DND-41 (cell line): Measurements from ENCODE around the gene TMEM266.

Experiments
- ATAC-seq: fragments of 200-7000 bp; cut with Tn5 transposase; 3 replicates; pipeline ENCODE4 v1.9.1; 2021; ENCODE audit warnings: low read depth; ENCODE audit not compliant: insufficient read depth
- DNase-seq: peaks from one replicate; pipeline ENCODE4 v3.0.0-alpha.2; 2020
- H2AFZ ChIP-seq: 2 replicates; pipeline ENCODE4 v1.6.0; 2012; ENCODE audit warnings: low read depth, low read length
- H3K27ac ChIP-seq: 2 replicates; pipeline ENCODE4 v1.5.1; 2012; ENCODE audit warnings: low read length, inconsistent platforms
- H3K27me3 ChIP-seq: fragments of 200-600 bp; sonication (generic); 2 replicates; pipeline ENCODE4 v1.6.0; 2012; ENCODE audit warnings: low read length, mild to moderate bottlenecking, inconsistent platforms; ENCODE audit not compliant: insufficient read depth, poor library complexity
- H3K36me3 ChIP-seq: 2 replicates; pipeline ENCODE4 v1.5.1; 2012; ENCODE audit warnings: low read length, inconsistent platforms; ENCODE audit not compliant: insufficient read depth
- H3K4me1 ChIP-seq: 2 replicates; pipeline ENCODE4 v1.5.1; 2012; ENCODE audit warnings: mild to moderate bottlenecking, low read length; ENCODE audit not compliant: insufficient read depth
- H3K4me2 ChIP-seq: 2 replicates; pipeline ENCODE4 v1.6.0; 2012; ENCODE audit warnings: mild to moderate bottlenecking, moderate library complexity, low read length, inconsistent platforms; ENCODE audit not compliant: insufficient read depth
- H3K4me3 ChIP-seq, 2 experiments: fragments of 200-600 bp in 1 of 2; shearing (Covaris generic) in 1 of 2; 2 replicates each; pipeline ENCODE4 v1.5.1; 2012 to 2016; ENCODE audit warnings: inconsistent platforms in 2 of 2, low read length in 2 of 2, mild to moderate bottlenecking in 2 of 2, low read depth in 1 of 2, moderate library complexity in 1 of 2
- H3K79me2 ChIP-seq: 2 replicates; pipeline ENCODE4 v1.6.0; 2012; ENCODE audit warnings: low read length, inconsistent platforms; ENCODE audit not compliant: insufficient read depth
- H3K9ac ChIP-seq: 2 replicates; pipeline ENCODE4 v1.6.0; 2012; ENCODE audit warnings: low read depth, mild to moderate bottlenecking, inconsistent platforms, low read length, moderate library complexity
- H3K9me3 ChIP-seq: 2 replicates; pipeline ENCODE4 v1.5.1; 2012; ENCODE audit warnings: low read length, moderate library complexity, mild to moderate bottlenecking, inconsistent platforms; ENCODE audit not compliant: insufficient read depth, severe bottlenecking
- H4K20me1 ChIP-seq: 2 replicates; pipeline ENCODE4 v1.6.0; 2012; ENCODE audit warnings: low read length; ENCODE audit not compliant: insufficient read depth
- CTCF ChIP-seq: IDR thresholded peaks from 2 replicates; pipeline ENCODE4 v1.5.1; 2012; ENCODE audit warnings: borderline replicate concordance, low read length, moderate library complexity, mild to moderate bottlenecking; ENCODE audit not compliant: poor library complexity, severe bottlenecking; ENCODE audit errors: extremely low read depth
- EZH2 ChIP-seq: IDR thresholded peaks from 3 replicates; pipeline ENCODE4 v1.6.1; 2012; ENCODE audit warnings: borderline replicate concordance, low read depth, mild to moderate bottlenecking, moderate library complexity, low read length, inconsistent platforms; ENCODE audit not compliant: severe bottlenecking

TMEM266 gene

GRCh38 chr15:76127880-76128279 is 68.1 kb downstream of the TMEM266 start:
- H2AFZ ChIP-seq: no peak overlapping the region
- H3K79me2 ChIP-seq: no peaks in the 10 kb centered on the region
- H3K9ac ChIP-seq: no peak overlapping the region
- ATAC-seq (no peak), DNase-seq (no peak)
- no peaks in the 10 kb centered on the region for H3K27me3 ChIP-seq
- H3K9me3 ChIP-seq: no peaks in the 10 kb centered on the region
- no peak overlapping the region for H3K27ac ChIP-seq
- no peaks in the 10 kb centered on the region for H4K20me1 ChIP-seq
- no peaks in the 10 kb centered on the region for H3K36me3 ChIP-seq
- TF ChIP-seq EZH2 (no peak), CTCF (no peak)
- H3K4me1 ChIP-seq: no peaks in the 10 kb centered on the region
- no peak overlapping the region for H3K4me2 ChIP-seq
- H3K4me3 ChIP-seq: no peak overlapping the region

- no peak for TF ChIP-seq EZH2
- no peak for TF ChIP-seq CTCF
- H3K27me3 ChIP-seq: peaks cover 2% of the 10 kb centered on the region
- H3K4me2 ChIP-seq: no peak overlapping the region
- H3K4me1 ChIP-seq: 0 out of 2 replicates have a peak, but pooled peaks cover 3% of the 10 kb centered on the region
- no peak overlapping the region for H2AFZ ChIP-seq
- H3K4me3 ChIP-seq: no peak overlapping the region
- no peaks in the 10 kb centered on the region for H3K79me2 ChIP-seq
- no peaks in the 10 kb centered on the region for H3K9me3 ChIP-seq
- ATAC-seq: no peak
- H4K20me1 ChIP-seq: no peaks in the 10 kb centered on the region
- H3K27ac ChIP-seq: no peak overlapping the region
- H3K9ac ChIP-seq: no peak overlapping the region
- no peaks in the 10 kb centered on the region for H3K36me3 ChIP-seq
- no peak for DNase-seq
Measured at GRCh38 chr15:76134537-76134936, 74.8 kb downstream of the TMEM266 start.

- Histone ChIP-seq H3K27ac (no peak overlapping the region), H3K9ac (no peak overlapping the region), H3K27me3 (peaks cover 2% of the 10 kb centered on the region), H3K9me3 (no peaks in the 10 kb centered on the region), H3K79me2 (no peaks in the 10 kb centered on the region), H3K4me1 (0 out of 2 replicates have a peak, but pooled peaks cover 3% of the 10 kb centered on the region), H3K4me2 (no peak overlapping the region), H4K20me1 (no peaks in the 10 kb centered on the region), H3K4me3 (no peak overlapping the region), H2AFZ (no peak overlapping the region), H3K36me3 (no peaks in the 10 kb centered on the region)
- TF ChIP-seq EZH2 (no peak), CTCF (no peak)
- DNase-seq (no peak), ATAC-seq (no peak)
Measured at GRCh38 chr15:76135516-76135915, 75.7 kb downstream of the TMEM266 start.

- H3K4me2 ChIP-seq: no peak overlapping the region
- TF ChIP-seq EZH2 (no peak), CTCF (no peak)
- no peak overlapping the region for H3K9ac ChIP-seq
- no peak overlapping the region for H2AFZ ChIP-seq
- H3K36me3 ChIP-seq: no peaks in the 10 kb centered on the region
- DNase-seq: no peak
- ATAC-seq: no peak
- no peaks in the 10 kb centered on the region for H3K79me2 ChIP-seq
- no peaks in the 10 kb centered on the region for H3K9me3 ChIP-seq
- peaks cover 2% of the 10 kb centered on the region for H3K27me3 ChIP-seq
- H3K27ac ChIP-seq: no peak overlapping the region
- H3K4me1 ChIP-seq: 0 out of 2 replicates have a peak, but pooled peaks cover 3% of the 10 kb centered on the region
- H3K4me3 ChIP-seq: no peak overlapping the region
- no peaks in the 10 kb centered on the region for H4K20me1 ChIP-seq
Measured at GRCh38 chr15:76138436-76138835, 78.7 kb downstream of the TMEM266 start.
